Cardiac fibroblast (primary cell): ENCODE results near the gene PRDM11.

Source experiments
- DNase-seq, 2 donors: peaks; one replicate each; pipeline versions ENCODE4 v3.0.0 to v3.0.0-alpha.2; 2010; ENCODE audit warnings: low read depth in 2 of 2
- H3K4me3 ChIP-seq, 2 donors: replicated peaks in 1 of 2; 1 replicate in 1 of 2; 2 replicates in 1 of 2; pipeline ENCODE4 v1.5.1; 2011; ENCODE audit warnings: low read depth in 2 of 2, low read length in 2 of 2, mild to moderate bottlenecking in 2 of 2, moderate library complexity in 1 of 2
- TF ChIP-seq, protein P1 (sequence below): IDR thresholded peaks from one replicate; pipeline ENCODE4 v1.5.1; 2011; ENCODE audit warnings: low read depth, mild to moderate bottlenecking, low read length, inconsistent platforms

PRDM11 gene

DNA sequence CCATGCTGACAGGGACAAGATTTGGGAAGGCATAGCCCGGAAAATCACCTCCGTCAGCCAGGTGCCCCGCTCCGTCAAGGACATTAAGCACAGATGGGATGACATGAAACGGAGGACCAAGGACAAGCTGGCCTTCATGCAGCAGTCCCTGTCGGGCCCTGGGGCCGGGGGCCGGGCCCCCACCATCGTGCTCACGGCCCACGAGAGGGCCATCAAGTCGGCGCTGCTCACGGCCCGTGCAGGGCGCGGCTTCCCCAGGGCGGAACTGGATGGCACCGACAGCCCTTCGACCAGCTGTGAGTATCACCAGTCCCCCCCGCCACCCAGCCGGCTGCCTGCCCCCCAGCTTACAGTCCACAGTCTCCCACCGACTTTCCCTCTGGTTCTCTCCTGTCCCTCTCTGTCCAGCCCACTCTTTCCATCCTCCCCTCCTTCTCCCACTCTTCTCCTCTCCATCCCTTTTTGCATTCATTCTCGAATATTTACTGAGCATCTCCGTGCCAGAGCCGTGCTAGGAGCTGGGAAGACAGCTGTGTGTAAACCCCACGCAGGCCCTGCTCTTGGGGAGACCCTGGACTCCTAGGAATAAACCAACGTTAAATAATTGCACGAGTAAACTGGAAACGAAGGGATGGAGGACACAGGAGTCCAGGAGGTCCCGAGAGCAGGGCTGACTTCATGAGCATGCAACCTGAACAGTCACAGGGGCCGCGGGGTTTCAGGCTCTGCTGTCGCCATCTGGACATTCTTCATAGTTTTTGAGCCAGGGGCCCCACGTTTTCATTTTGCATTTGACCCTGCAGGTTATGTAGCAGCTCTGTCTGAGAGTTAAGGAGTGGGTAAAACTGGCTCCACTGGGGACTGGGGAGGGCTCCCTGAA lies 62.8 kb downstream of the PRDM11 start:
- no peak for DNase-seq
- TF ChIP-seq, protein P1, sequence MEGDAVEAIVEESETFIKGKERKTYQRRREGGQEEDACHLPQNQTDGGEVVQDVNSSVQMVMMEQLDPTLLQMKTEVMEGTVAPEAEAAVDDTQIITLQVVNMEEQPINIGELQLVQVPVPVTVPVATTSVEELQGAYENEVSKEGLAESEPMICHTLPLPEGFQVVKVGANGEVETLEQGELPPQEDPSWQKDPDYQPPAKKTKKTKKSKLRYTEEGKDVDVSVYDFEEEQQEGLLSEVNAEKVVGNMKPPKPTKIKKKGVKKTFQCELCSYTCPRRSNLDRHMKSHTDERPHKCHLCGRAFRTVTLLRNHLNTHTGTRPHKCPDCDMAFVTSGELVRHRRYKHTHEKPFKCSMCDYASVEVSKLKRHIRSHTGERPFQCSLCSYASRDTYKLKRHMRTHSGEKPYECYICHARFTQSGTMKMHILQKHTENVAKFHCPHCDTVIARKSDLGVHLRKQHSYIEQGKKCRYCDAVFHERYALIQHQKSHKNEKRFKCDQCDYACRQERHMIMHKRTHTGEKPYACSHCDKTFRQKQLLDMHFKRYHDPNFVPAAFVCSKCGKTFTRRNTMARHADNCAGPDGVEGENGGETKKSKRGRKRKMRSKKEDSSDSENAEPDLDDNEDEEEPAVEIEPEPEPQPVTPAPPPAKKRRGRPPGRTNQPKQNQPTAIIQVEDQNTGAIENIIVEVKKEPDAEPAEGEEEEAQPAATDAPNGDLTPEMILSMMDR: no peak
- H3K4me3 ChIP-seq: no peak overlapping the region

GRCh38 chr11:45209891-45210699 lies 63.7 kb downstream of the PRDM11 start:
- DNase-seq: peak; percentile 80 to 92
- H3K4me3 ChIP-seq: peak overlapping the region in 1 of 2 donors; percentile 10
- TF ChIP-seq, protein P1: no peak

DNA sequence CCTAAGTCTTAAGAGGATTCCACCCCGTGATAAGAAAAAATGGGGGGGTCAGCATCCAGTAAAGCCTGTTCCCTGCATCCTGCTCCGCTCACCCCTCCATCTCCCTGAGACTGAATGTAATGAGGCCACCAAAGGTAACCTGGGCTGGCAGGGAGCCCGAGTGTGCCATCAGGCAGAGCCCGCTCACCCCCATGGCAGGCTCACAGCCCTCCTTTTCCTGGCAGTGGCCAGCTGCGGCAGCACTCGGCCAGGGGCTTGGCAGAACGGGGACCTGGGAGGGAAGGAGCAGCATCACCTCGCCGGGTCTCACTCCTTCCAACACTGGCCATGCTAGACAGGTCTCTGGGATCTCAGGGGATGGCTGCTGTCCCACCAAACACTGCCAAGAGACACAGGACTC lies 64.4 kb downstream of the PRDM11 start:
- TF ChIP-seq, protein P1: no peak
- no peak for DNase-seq
- H3K4me3 ChIP-seq: no peak overlapping the region

- TF ChIP-seq, protein P1: no peak
- H3K4me3 ChIP-seq: no peak overlapping the region
These were observed 65.3 kb downstream of the PRDM11 start for GRCh38 chr11:45211732-45212131.

GRCh38 chr11:45212566-45213315 lies 66.3 kb downstream of the PRDM11 start:
- no peak for DNase-seq
- TF ChIP-seq, protein P1: no peak
- no peak overlapping the region for H3K4me3 ChIP-seq

More at GRCh38 chr11:45211732-45212131, 65.3 kb downstream of the PRDM11 start:
- DNase-seq: no peak

DNA sequence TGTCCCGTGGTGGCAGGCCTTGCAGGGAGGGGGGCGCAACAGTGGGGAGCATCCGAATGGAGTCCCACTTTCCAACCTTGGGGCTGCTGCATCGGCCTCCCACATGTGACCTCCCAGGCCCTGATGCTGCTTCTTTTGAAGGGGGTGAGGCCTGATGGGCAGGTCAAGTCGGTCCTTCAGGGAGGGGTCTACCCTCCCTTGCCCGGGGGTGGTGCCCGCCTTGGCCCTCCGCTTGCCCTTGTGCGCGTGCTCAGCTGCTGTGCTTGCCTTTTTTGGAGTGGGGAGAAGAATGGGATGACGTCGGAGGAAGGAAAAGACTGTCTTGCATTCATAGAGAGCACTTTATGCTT lies 66.9 kb downstream of the PRDM11 start:
- TF ChIP-seq, protein P1: no peak
- DNase-seq: no peak
- H3K4me3 ChIP-seq: no peak overlapping the region
